Vagina (tissue), 2 donors: ENCODE results near the gene TIMP3. TPM values are rescaled to one million over a fixed set of nuclear protein-coding genes. Genes with fewer than 3 reads are reported as not detected.

Experiments used
- DNase-seq, 2 donors: peaks; one replicate each; pipeline ENCODE4 v3.0.0-alpha.2; 2017; ENCODE audit errors: extremely low spot score in 2 of 2
- H3K27ac ChIP-seq: fragments of 200-600 bp; sonication (generic); one replicate; pipeline ENCODE4 v1.5.1; 2019
- H3K27me3 ChIP-seq: fragments of 200-600 bp; sonication (generic); one replicate; pipeline ENCODE4 v1.5.1; 2019
- H3K36me3 ChIP-seq, 2 donors: fragments of 200-600 bp; sonication (generic); one replicate each; pipeline ENCODE4 v1.5.1; 2017 to 2019
- H3K4me1 ChIP-seq: fragments of 200-600 bp; sonication (generic); one replicate; pipeline ENCODE4 v1.5.1; 2019
- H3K4me3 ChIP-seq, 2 donors: fragments of 200-600 bp; sonication (generic); 1 replicate in 1 of 2; 2 replicates in 1 of 2; pipeline ENCODE4 v1.5.1; 2016 to 2019
- H3K9me3 ChIP-seq: fragments of 200-600 bp; sonication (generic); one replicate; pipeline ENCODE4 v1.5.1; 2019
- CTCF ChIP-seq, 3 experiments: fragments of 450-650 bp in 2 of 3; fragments of 200-600 bp in 1 of 3; sonication (generic) in 1 of 3; IDR thresholded peaks; one replicate each; pipeline ENCODE4 v1.5.1; 2017 to 2019; ENCODE audit warnings: antibody characterized with exemption in 3 of 3, mild to moderate bottlenecking in 2 of 3, moderate library complexity in 2 of 3
- POLR2A ChIP-seq, 2 donors: fragments of 450-650 bp; IDR thresholded peaks; one replicate each; pipeline ENCODE4 v1.6.1; 2017; ENCODE audit warnings: antibody characterized with exemption in 2 of 2, mild to moderate bottlenecking in 2 of 2, moderate library complexity in 2 of 2
- POLR2AphosphoS5 ChIP-seq, 2 donors: sonication (generic); formaldehyde crosslinking; IDR thresholded peaks; one replicate each; pipeline ENCODE4 v1.9.0; 2017; ENCODE audit warnings: antibody characterized with exemption in 2 of 2, mild to moderate bottlenecking in 2 of 2, low read depth in 1 of 2; ENCODE audit not compliant: insufficient read depth in 1 of 2
- intact Hi-C: fragments of 100-400 bp; cut with DNase I; formaldehyde crosslinking; loops from one replicate; pipeline ENCODE4 v1.15.1; 2023
- total RNA-seq: library from RNA; depleted of rRNA; stranded (reverse); fragments of >200 nt; gene quantifications from one replicate; pipeline ENCODE4 v1.2.3, GENCODE V29; 2016

TIMP3 gene
- total RNA-seq, 1 donor from 2014 or later, result 262 TPM

GRCh38 chr22:32819120-32819519 lies 17.6 kb downstream of the TIMP3 start:
- H3K27ac ChIP-seq, result peak overlapping the region; percentile 22
- no peaks in the 10 kb centered on the region for H3K9me3 ChIP-seq
- no peaks in the 10 kb centered on the region for H3K27me3 ChIP-seq
- TF ChIP-seq CTCF (IDR thresholded peaks at IDR 0.05), result no peak
- TF ChIP-seq POLR2A (IDR thresholded peaks at IDR 0.05), result no peak
- TF ChIP-seq POLR2AphosphoS5 (IDR thresholded peaks at IDR 0.05; ENCODE audit: insufficient read depth in 1 of 2, low read depth in 1 of 2), result no peak
- H3K36me3 ChIP-seq, result no peaks in the 10 kb centered on the region
- DNase-seq, result no peak
- H3K4me1 ChIP-seq, result peaks cover 91% of the 10 kb centered on the region
- intact Hi-C loops, result no loop called here
- no peak overlapping the region for H3K4me3 ChIP-seq

- Histone ChIP-seq H3K36me3 (no peaks in the 10 kb centered on the region), H3K4me1 (peaks cover 99% of the 10 kb centered on the region), H3K27me3 (no peaks in the 10 kb centered on the region), H3K4me3 (no peak overlapping the region), H3K27ac (no peak overlapping the region), H3K9me3 (no peaks in the 10 kb centered on the region)
- intact Hi-C loops, result no loop called here
- DNase-seq, result no peak
- TF ChIP-seq POLR2AphosphoS5 (IDR thresholded peaks at IDR 0.05; ENCODE audit: insufficient read depth in 1 of 2, low read depth in 1 of 2) (no peak), POLR2A (IDR thresholded peaks at IDR 0.05) (no peak), CTCF (IDR thresholded peaks at IDR 0.05) (no peak)
Measured at GRCh38 chr22:32820131-32821119, 18.9 kb downstream of the TIMP3 start.

GRCh38 chr22:32822179-32822877 lies 20.8 kb downstream of the TIMP3 start:
- no peaks in the 10 kb centered on the region for H3K9me3 ChIP-seq
- TF ChIP-seq POLR2AphosphoS5 (IDR thresholded peaks at IDR 0.05; ENCODE audit: insufficient read depth in 1 of 2, low read depth in 1 of 2), result no peak
- no peak for TF ChIP-seq CTCF (IDR thresholded peaks at IDR 0.05)
- TF ChIP-seq POLR2A (IDR thresholded peaks at IDR 0.05), result no peak

GRCh38 chr22:32823024-32823730 lies 21.7 kb downstream of the TIMP3 start:
- TF ChIP-seq POLR2AphosphoS5 (IDR thresholded peaks at IDR 0.05; ENCODE audit: insufficient read depth in 1 of 2, low read depth in 1 of 2) (peak in 1 of 2 donors; percentile 63), CTCF (IDR thresholded peaks at IDR 0.05) (no peak), POLR2A (IDR thresholded peaks at IDR 0.05) (no peak)
- H3K27ac ChIP-seq, result no peak overlapping the region
- intact Hi-C loops, result no loop called here

More at GRCh38 chr22:32822179-32822877, 20.8 kb downstream of the TIMP3 start:
- Histone ChIP-seq H3K36me3 (no peaks in the 10 kb centered on the region), H3K27me3 (no peaks in the 10 kb centered on the region), H3K4me3 (no peak overlapping the region), H3K4me1 (peaks cover 97% of the 10 kb centered on the region), H3K27ac (no peak overlapping the region)
- no peak for DNase-seq
- intact Hi-C loops, result no loop called here

More at GRCh38 chr22:32823024-32823730, 21.7 kb downstream of the TIMP3 start:
- no peaks in the 10 kb centered on the region for H3K9me3 ChIP-seq
- H3K4me3 ChIP-seq, result no peak overlapping the region
- H3K27me3 ChIP-seq, result no peaks in the 10 kb centered on the region
- H3K4me1 ChIP-seq, result peaks cover 97% of the 10 kb centered on the region
- no peaks in the 10 kb centered on the region for H3K36me3 ChIP-seq
- DNase-seq, result no peak
